ENCODE data around the gene AIPL1.

DNA sequence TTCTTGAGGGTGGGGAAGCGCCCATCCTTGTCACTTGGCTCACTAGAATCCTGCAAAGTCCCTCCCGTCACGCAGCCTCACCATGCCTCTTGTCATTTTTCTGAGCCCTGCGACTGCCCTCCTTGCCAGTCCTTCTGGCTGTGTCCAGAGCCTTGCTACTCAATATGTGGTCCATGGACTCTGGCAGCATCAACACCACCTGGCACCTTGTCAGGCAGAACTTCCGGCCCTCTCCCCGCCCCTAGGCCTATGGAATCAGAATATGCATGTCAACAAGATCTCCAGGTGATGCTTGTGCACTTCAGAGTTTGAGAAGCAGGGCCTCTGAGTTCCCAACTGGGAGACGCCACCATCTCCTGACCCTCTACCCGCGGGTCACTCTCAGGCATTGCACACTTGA lies 21.4 kb upstream of the AIPL1 start:
- TF ChIP-seq POLR2AphosphoS5 (IDR thresholded peaks at IDR 0.05) (no peak), POLR2A (IDR thresholded peaks at IDR 0.05) (no peak)
- TF ChIP-seq, protein P1, sequence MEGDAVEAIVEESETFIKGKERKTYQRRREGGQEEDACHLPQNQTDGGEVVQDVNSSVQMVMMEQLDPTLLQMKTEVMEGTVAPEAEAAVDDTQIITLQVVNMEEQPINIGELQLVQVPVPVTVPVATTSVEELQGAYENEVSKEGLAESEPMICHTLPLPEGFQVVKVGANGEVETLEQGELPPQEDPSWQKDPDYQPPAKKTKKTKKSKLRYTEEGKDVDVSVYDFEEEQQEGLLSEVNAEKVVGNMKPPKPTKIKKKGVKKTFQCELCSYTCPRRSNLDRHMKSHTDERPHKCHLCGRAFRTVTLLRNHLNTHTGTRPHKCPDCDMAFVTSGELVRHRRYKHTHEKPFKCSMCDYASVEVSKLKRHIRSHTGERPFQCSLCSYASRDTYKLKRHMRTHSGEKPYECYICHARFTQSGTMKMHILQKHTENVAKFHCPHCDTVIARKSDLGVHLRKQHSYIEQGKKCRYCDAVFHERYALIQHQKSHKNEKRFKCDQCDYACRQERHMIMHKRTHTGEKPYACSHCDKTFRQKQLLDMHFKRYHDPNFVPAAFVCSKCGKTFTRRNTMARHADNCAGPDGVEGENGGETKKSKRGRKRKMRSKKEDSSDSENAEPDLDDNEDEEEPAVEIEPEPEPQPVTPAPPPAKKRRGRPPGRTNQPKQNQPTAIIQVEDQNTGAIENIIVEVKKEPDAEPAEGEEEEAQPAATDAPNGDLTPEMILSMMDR (IDR thresholded peaks at IDR 0.05) = no peak
